Stimulated activated CD4-positive, alpha-beta T cell treated with anti-CD3 and anti-CD28 coated beads, Interleukin-4, amount 100 ng/mL, for 4 hours (primary cell): Measurements from ENCODE around the gene MACC1.
"Not testable (repeated sequence)": the region's sequence is repeated elsewhere in the genome, so short reads cannot be mapped to it uniquely, and the experiment has no call there.

Source experiments
- DNase-seq, 2 experiments: peaks; one replicate each; pipeline ENCODE4 v3.0.0-alpha.2; 2020

MACC1 gene

GRCh38 chr7:20203316-20203715 is 13.9 kb downstream of the MACC1 start:
- no peak for DNase-seq

- no peak for DNase-seq
Measured at GRCh38 chr7:20201380-20201779, 15.8 kb downstream of the MACC1 start.

GRCh38 chr7:20200971-20201370 is 16.2 kb downstream of the MACC1 start:
- DNase-seq, result no peak

- no peak for DNase-seq
Measured at GRCh38 chr7:20200361-20200760, 16.8 kb downstream of the MACC1 start.

- DNase-seq, result no peak
Measured at GRCh38 chr7:20199015-20199737, 18.0 kb downstream of the MACC1 start.

- DNase-seq, result no peak
Measured at GRCh38 chr7:20198260-20198659, 18.9 kb downstream of the MACC1 start.

- no peak for DNase-seq
Measured at GRCh38 chr7:20197837-20198236, 19.3 kb downstream of the MACC1 start.

- no peak for DNase-seq
Measured at GRCh38 chr7:20197125-20197748, 19.9 kb downstream of the MACC1 start.

GRCh38 chr7:20194343-20194995 is 22.7 kb downstream of the MACC1 start:
- no peak for DNase-seq

- no peak for DNase-seq
Measured at GRCh38 chr7:20193873-20194272, 23.3 kb downstream of the MACC1 start.

GRCh38 chr7:20193242-20193777 is 23.9 kb downstream of the MACC1 start:
- DNase-seq, result no peak

- no peak for DNase-seq
Measured at GRCh38 chr7:20191391-20191869, 25.8 kb downstream of the MACC1 start.

- DNase-seq, result no peak
Measured at GRCh38 chr7:20190560-20191390, 26.4 kb downstream of the MACC1 start.

GRCh38 chr7:20189852-20190251 is 27.3 kb downstream of the MACC1 start:
- DNase-seq, result no peak

GRCh38 chr7:20188567-20188966 is 28.6 kb downstream of the MACC1 start:
- DNase-seq, result no peak

GRCh38 chr7:20187850-20188249 is 29.3 kb downstream of the MACC1 start:
- DNase-seq, result not testable (repeated sequence)

- no peak for DNase-seq
Measured at GRCh38 chr7:20185988-20186387, 31.2 kb downstream of the MACC1 start.

- DNase-seq, result no peak
Measured at GRCh38 chr7:20183086-20183485, 34.1 kb downstream of the MACC1 start.

- DNase-seq, result no peak
Measured at GRCh38 chr7:20176578-20177242, 40.5 kb downstream of the MACC1 start.

GRCh38 chr7:20173828-20174227 is 43.4 kb downstream of the MACC1 start:
- no peak for DNase-seq

- no peak for DNase-seq
Measured at GRCh38 chr7:20172736-20173334, 44.3 kb downstream of the MACC1 start.

GRCh38 chr7:20170633-20171032 is 46.6 kb downstream of the MACC1 start:
- DNase-seq, result no peak
